Spleen (tissue), 11 donors: ENCODE data around the gene EID3. TPM values are rescaled to one million over a fixed set of nuclear protein-coding genes. Genes with fewer than 3 reads are reported as not detected.

ENCODE experiments used
- DNase-seq: peaks from one replicate; pipeline ENCODE4 v3.0.0-alpha.2; 2020
- H3K27ac ChIP-seq, 8 donors: fragments of 200-600 bp; sonication (generic) in 7 of 8; 1 replicate in 4 of 8; 2 replicates in 4 of 8; pipeline versions ENCODE4 v1.5.0 to v1.8.0; 2016 to 2021; ENCODE audit warnings: inconsistent platforms in 4 of 8, mild to moderate bottlenecking in 4 of 8, moderate library complexity in 1 of 8
- H3K27me3 ChIP-seq, 7 donors: fragments of 200-600 bp; sonication (generic) in 6 of 7; replicated peaks in 1 of 7; 1 replicate in 4 of 7; 2 replicates in 3 of 7; pipeline versions ENCODE4 v1.5.0 to v1.8.0; 2016 to 2021; ENCODE audit warnings: inconsistent platforms in 3 of 7, mild to moderate bottlenecking in 1 of 7
- H3K36me3 ChIP-seq, 6 donors: fragments of 200-600 bp; sonication (generic) in 5 of 6; 1 replicate in 4 of 6; 2 replicates in 2 of 6; pipeline versions ENCODE4 v1.5.0 to v1.8.0; 2016 to 2021; ENCODE audit warnings: inconsistent platforms in 2 of 6
- H3K4me1 ChIP-seq, 6 donors: fragments of 200-600 bp; sonication (generic) in 5 of 6; 1 replicate in 3 of 6; 2 replicates in 3 of 6; pipeline versions ENCODE4 v1.5.0 to v1.8.0; 2016 to 2021; ENCODE audit warnings: inconsistent platforms in 3 of 6
- H3K4me3 ChIP-seq, 8 donors: fragments of 200-600 bp; sonication (generic) in 7 of 8; 1 replicate in 4 of 8; 2 replicates in 4 of 8; pipeline versions ENCODE4 v1.5.0 to v1.8.0; 2016 to 2021; ENCODE audit warnings: inconsistent platforms in 4 of 8, mild to moderate bottlenecking in 4 of 8, moderate library complexity in 2 of 8
- H3K9me3 ChIP-seq, 8 donors: fragments of 200-600 bp; sonication (generic) in 7 of 8; 1 replicate in 4 of 8; 2 replicates in 4 of 8; pipeline versions ENCODE4 v1.5.0 to v1.8.0; 2016 to 2021; ENCODE audit warnings: inconsistent platforms in 4 of 8
- CTCF ChIP-seq, 11 experiments: fragments of 200-600 bp in 7 of 11; fragments of 450-650 bp in 4 of 11; sonication (generic) in 4 of 11; IDR thresholded peaks in 8 of 11; conservative IDR thresholded peaks in 3 of 11; 1 replicate in 7 of 11; 2 replicates in 4 of 11; pipeline versions ENCODE4 v1.4.0 to v1.8.0; 2016 to 2021; ENCODE audit warnings: antibody characterized with exemption in 11 of 11, inconsistent platforms in 4 of 11, mild to moderate bottlenecking in 1 of 11
- POLR2A ChIP-seq, 3 donors: fragments of 450-650 bp; IDR thresholded peaks; one replicate each; pipeline ENCODE4 v1.5.1; 2017; ENCODE audit warnings: antibody characterized with exemption in 3 of 3, mild to moderate bottlenecking in 1 of 3
- POLR2AphosphoS5 ChIP-seq, 3 donors: sonication (generic); formaldehyde crosslinking; IDR thresholded peaks; one replicate each; pipeline ENCODE4 v1.5.1; 2017; ENCODE audit warnings: antibody characterized with exemption in 3 of 3
- WGBS, 5 donors: extraction: QIAGEN DNeasy Blood & Tissue Kit in 3 of 5; methylation state at CpG; one replicate each; pipeline versions ENCODE4 v1.1.5 to v1.1.7; 2013 to 2018; 5-methylcytosine and 5-hydroxymethylcytosine counted together
- intact Hi-C: fragments of 100-400 bp; cut with DNase I; formaldehyde crosslinking; loops from one replicate; pipeline ENCODE4 v1.15.0; 2023; ENCODE audit warnings: low total_unique reads
- polyA plus RNA-seq, 3 donors: library from polyadenylated mRNA; stranded (reverse); fragments of 200-250 nt; gene quantifications; one replicate each; pipeline ENCODE4 v1.2.1, GENCODE V29; 2013
- total RNA-seq, 7 donors: library from RNA; depleted of rRNA in 3 of 7; stranded (reverse); fragments of >200 nt in 3 of 7; fragmentation: NEBNext Ultra II Directional in 4 of 7; extraction: Animal tissue kit (Norgen Biotek cat#: 25700) in 4 of 7; gene quantifications; one replicate each; pipeline versions ENCODE4 v1.1.0 to v1.2.1, GENCODE V29; 2016 to 2021
- donor health status: healthy with polysubstance abuse.
- donor health status: DM: no; HTN: no; CAD: no; lungs with moderate emphysema.
- donor health status: DM: no; HTN: no; CAD: no.
- donor health status: Bipolar disorder and iron deficiency.
- donor health status: healthy.
- donor health status: DM: no; HTN: no; CAD: no.
- donor health status: DM: yes; HTN: yes; CAD: no.

EID3 gene
- total and polyA plus RNA-seq, 10 donors, result 2.4 to 20.8 (median 6.1) TPM

DNA sequence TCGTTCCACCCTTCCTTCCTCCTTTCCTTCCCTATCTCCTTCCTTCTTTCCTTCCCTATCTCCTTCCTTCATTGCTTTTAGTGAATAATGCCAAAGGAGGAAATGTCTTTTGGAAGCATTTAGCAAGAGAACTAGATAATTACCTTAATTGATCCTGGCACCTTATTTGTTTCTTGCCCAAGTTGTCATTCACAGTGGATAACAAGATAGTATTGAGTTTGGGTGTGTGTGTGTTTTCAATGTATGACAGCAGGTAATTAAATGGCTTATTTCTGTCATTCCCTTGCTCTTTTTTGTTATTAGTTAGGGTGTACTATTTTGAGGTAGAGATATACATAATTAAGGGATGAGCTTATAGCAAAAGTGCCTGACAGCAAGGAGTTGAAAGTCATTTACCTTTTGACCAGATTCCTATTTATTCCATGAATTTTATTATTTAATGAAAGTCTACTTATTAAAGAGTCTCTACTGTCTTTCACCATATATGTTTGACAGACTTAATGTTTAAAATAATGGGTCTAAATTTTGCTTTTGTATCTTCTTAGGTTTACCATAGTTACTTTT, 30.2 kb downstream of the EID3 start:
- TF ChIP-seq POLR2A (IDR thresholded peaks at IDR 0.05), result no peak
- TF ChIP-seq POLR2AphosphoS5 (IDR thresholded peaks at IDR 0.05), result no peak
- no peak for TF ChIP-seq CTCF (IDR thresholded peaks at IDR 0.05 in 8 of 11, conservative IDR thresholded peaks at IDR 0.05 in 3 of 11)
- no peak overlapping the region for H3K27ac ChIP-seq
- H3K4me1 ChIP-seq, result no peaks in the 10 kb centered on the region
- no peaks in the 10 kb centered on the region for H3K9me3 ChIP-seq
- intact Hi-C loops, result no loop called here
- H3K4me3 ChIP-seq, result no peak overlapping the region
- no peak for DNase-seq
- peaks cover 0 to 100% (median 66%) of the 10 kb centered on the region in 6 donors for H3K36me3 ChIP-seq
- 21 to 68% (median 46%) methylated on average over 1 of the region's 1 CpG for WGBS, 5 donors
- H3K27me3 ChIP-seq, result no peaks in the 10 kb centered on the region

- intact Hi-C loops, result no loop called here
- Histone ChIP-seq H3K9me3 (no peaks in the 10 kb centered on the region), H3K4me3 (no peak overlapping the region), H3K36me3 (peaks cover 0 to 100% (median 67%) of the 10 kb centered on the region in 6 donors), H3K27me3 (no peaks in the 10 kb centered on the region), H3K4me1 (no peaks in the 10 kb centered on the region), H3K27ac (no peak overlapping the region)
- WGBS, 5 donors, result 85 to 94% (median 92%) methylated on average over 8 of the region's 8 CpGs
- DNase-seq, result no peak
- TF ChIP-seq CTCF (IDR thresholded peaks at IDR 0.05 in 8 of 11, conservative IDR thresholded peaks at IDR 0.05 in 3 of 11), result no peak
- no peak for TF ChIP-seq POLR2A (IDR thresholded peaks at IDR 0.05)
- TF ChIP-seq POLR2AphosphoS5 (IDR thresholded peaks at IDR 0.05), result no peak
Observed at GRCh38 chr12:104334581-104334980, 31.0 kb downstream of the EID3 start.

- H3K27me3 ChIP-seq, result no peaks in the 10 kb centered on the region
- DNase-seq, result no peak
- H3K4me3 ChIP-seq, result no peak overlapping the region
- peaks cover 0 to 100% (median 71%) of the 10 kb centered on the region in 6 donors for H3K36me3 ChIP-seq
- TF ChIP-seq POLR2AphosphoS5 (IDR thresholded peaks at IDR 0.05), result no peak
- TF ChIP-seq POLR2A (IDR thresholded peaks at IDR 0.05), result no peak
- TF ChIP-seq CTCF (IDR thresholded peaks at IDR 0.05 in 8 of 11, conservative IDR thresholded peaks at IDR 0.05 in 3 of 11), result no peak
- no peaks in the 10 kb centered on the region for H3K4me1 ChIP-seq
- H3K9me3 ChIP-seq, result no peaks in the 10 kb centered on the region
- H3K27ac ChIP-seq, result no peak overlapping the region
- WGBS, 5 donors, result 86 to 96% (median 92%) methylated on average over 2 of the region's 2 CpGs
- intact Hi-C loops, result no loop called here
Observed at GRCh38 chr12:104336115-104336514, 32.6 kb downstream of the EID3 start.

DNA sequence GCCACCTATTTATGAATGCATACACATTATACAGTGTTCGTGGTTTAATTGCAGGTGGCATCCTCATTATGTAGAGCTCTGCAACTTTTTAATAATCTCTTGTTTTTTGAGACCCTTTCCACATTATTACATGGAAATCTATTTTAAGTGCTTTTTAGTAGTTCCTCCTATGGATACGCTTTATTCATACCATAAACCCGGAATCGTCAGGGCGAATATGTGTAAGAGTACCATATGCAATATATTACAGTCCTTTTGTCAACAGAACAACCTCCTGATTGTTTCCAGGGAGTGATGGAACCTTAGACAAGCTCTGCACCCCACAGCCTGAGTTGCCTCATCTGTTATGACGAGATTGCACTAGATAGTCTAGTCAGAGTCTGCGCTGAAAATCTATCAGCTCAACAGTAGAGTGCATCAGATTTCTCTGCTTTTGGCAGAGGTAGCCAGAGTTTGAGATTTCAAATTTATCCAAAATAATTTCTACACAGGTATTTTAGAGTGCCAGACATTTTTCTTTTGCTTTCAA, 33.6 kb downstream of the EID3 start:
- no peak for TF ChIP-seq POLR2A (IDR thresholded peaks at IDR 0.05)
- no peak for TF ChIP-seq POLR2AphosphoS5 (IDR thresholded peaks at IDR 0.05)
- TF ChIP-seq CTCF (IDR thresholded peaks at IDR 0.05 in 8 of 11, conservative IDR thresholded peaks at IDR 0.05 in 3 of 11), result no peak
- no peaks in the 10 kb centered on the region for H3K9me3 ChIP-seq
- no peak overlapping the region for H3K4me3 ChIP-seq
- H3K27me3 ChIP-seq, result no peaks in the 10 kb centered on the region
- DNase-seq, result no peak
- no peak overlapping the region for H3K27ac ChIP-seq
- intact Hi-C loops, result no loop called here
- peaks cover 0 to 100% (median 76%) of the 10 kb centered on the region in 6 donors for H3K36me3 ChIP-seq
- 84 to 98% (median 95%) methylated on average over 7 of the region's 7 CpGs for WGBS, 5 donors
- no peaks in the 10 kb centered on the region for H3K4me1 ChIP-seq
